Naive thymus-derived CD4-positive, alpha-beta T cell (primary cell): ENCODE results near the gene CNR2. TPM values are rescaled to one million over a fixed set of nuclear protein-coding genes. Genes with fewer than 3 reads are reported as not detected.
"Not testable (repeated sequence)": the region's sequence is repeated elsewhere in the genome, so short reads cannot be mapped to it uniquely, and the experiment has no call there.

ENCODE experiments used
- ATAC-seq: fragments of 150-1000 bp; cut with Tn5 transposase; 2 replicates; pipeline ENCODE4 v1.10.0; 2021; ENCODE audit warnings: mild to moderate bottlenecking, moderate library complexity
- CTCF ChIA-PET: fragments of 350-600 bp; sonication (Branson Sonifier 250); formaldehyde crosslinking; loops from one replicate; lab custom pipeline; 2021; ENCODE audit warnings: antibody characterized with exemption; lab: Charles Lee
- POLR2A ChIA-PET: fragments of 350-600 bp; sonication (Branson Sonifier 250); formaldehyde crosslinking; loops from one replicate; lab custom pipeline; 2021; ENCODE audit warnings: antibody characterized with exemption, inconsistent platforms; lab: Charles Lee
- DNase-seq, 9 donors: peaks; one replicate each; pipeline versions ENCODE4 v3.0.0 to v3.0.0-alpha.2; 2020 to 2022; ENCODE audit warnings: mixed read lengths in 1 of 9
- H3K27ac ChIP-seq: one replicate; pipeline ENCODE4 v1.7.0; 2013; ENCODE audit warnings: mild to moderate bottlenecking, low read depth, low read length, moderate library complexity
- H3K27me3 ChIP-seq, 2 donors: one replicate each; pipeline ENCODE4 v1.7.0; 2013; ENCODE audit warnings: low read length in 2 of 2, mild to moderate bottlenecking in 2 of 2, moderate library complexity in 2 of 2; ENCODE audit not compliant: control insufficient read depth in 2 of 2, insufficient read depth in 2 of 2
- H3K36me3 ChIP-seq, 3 experiments: 1 replicate in 2 of 3; 2 replicates in 1 of 3; pipeline ENCODE4 v1.7.0; 2013; ENCODE audit warnings: low read length in 3 of 3, mild to moderate bottlenecking in 3 of 3, moderate library complexity in 1 of 3; ENCODE audit not compliant: insufficient read depth in 3 of 3, control insufficient read depth in 2 of 3
- H3K4me1 ChIP-seq, 2 donors: one replicate each; pipeline ENCODE4 v1.7.0; 2013; ENCODE audit warnings: low read length in 2 of 2, mild to moderate bottlenecking in 2 of 2, moderate library complexity in 1 of 2; ENCODE audit not compliant: control insufficient read depth in 2 of 2, insufficient read depth in 2 of 2
- H3K4me3 ChIP-seq: 2 replicates; pipeline ENCODE4 v1.7.0; 2013; ENCODE audit warnings: mild to moderate bottlenecking, low read length
- H3K9me3 ChIP-seq, 3 experiments: 1 replicate in 2 of 3; 2 replicates in 1 of 3; pipeline ENCODE4 v1.7.0; 2013; ENCODE audit warnings: low read length in 3 of 3; ENCODE audit not compliant: control insufficient read depth in 2 of 3
- H3K27ac Mint-ChIP-seq, 9 donors: one replicate each; pipeline ENCODE4 v1.8.0; 2020 to 2022; ENCODE audit warnings: mixed read lengths in 9 of 9, mild to moderate bottlenecking in 8 of 9, moderate library complexity in 5 of 9, inconsistent platforms in 2 of 9
- H3K27me3 Mint-ChIP-seq, 5 donors: one replicate each; pipeline ENCODE4 v1.8.0; 2021 to 2022; ENCODE audit warnings: mixed read lengths in 5 of 5, mild to moderate bottlenecking in 1 of 5
- H3K36me3 Mint-ChIP-seq, 5 donors: one replicate each; pipeline ENCODE4 v1.8.0; 2020 to 2022; ENCODE audit warnings: mixed read lengths in 5 of 5, mild to moderate bottlenecking in 3 of 5, inconsistent platforms in 1 of 5
- H3K4me1 Mint-ChIP-seq, 7 donors: one replicate each; pipeline ENCODE4 v1.8.0; 2020 to 2022; ENCODE audit warnings: mixed read lengths in 7 of 7, mild to moderate bottlenecking in 3 of 7, inconsistent platforms in 1 of 7
- H3K4me3 Mint-ChIP-seq, 10 donors: one replicate each; pipeline ENCODE4 v1.8.0; 2020 to 2022; ENCODE audit warnings: mild to moderate bottlenecking in 10 of 10, mixed read lengths in 10 of 10, moderate library complexity in 6 of 10, inconsistent platforms in 2 of 10
- H3K9me3 Mint-ChIP-seq, 11 donors: one replicate each; pipeline ENCODE4 v1.8.0; 2020 to 2022; ENCODE audit warnings: mixed read lengths in 11 of 11, mild to moderate bottlenecking in 4 of 11, inconsistent platforms in 1 of 11, moderate library complexity in 1 of 11
- intact Hi-C, 2 donors: fragments of 100-400 bp; cut with micrococcal nuclease; formaldehyde crosslinking; loops; one replicate each; pipeline ENCODE4 v1.15.1; 2023
- polyA plus RNA-seq, 2 donors: library from polyadenylated mRNA; unstranded; fragments of 300-500 nt; fragmentation: Illumina TruSeq; gene quantifications; one replicate each; pipeline ENCODE4 v1.2.3, GENCODE V29; 2021
- total RNA-seq, 6 experiments: library from RNA in 5 of 6; stranded (reverse) in 5 of 6; gene quantifications; 1 replicate in 5 of 6; 2 replicates in 1 of 6; pipeline ENCODE4 v1.2.3 and lab custom pipeline; 2021 to 2026

CNR2 gene
- total and polyA plus RNA-seq, 7 experiments from 2014 or later: 0.05 to 2.8 (median 0.22) TPM; not detected in 1

GRCh38 chr1:23905461-23906025 is 7.6 kb downstream of the CNR2 start:
- H3K4me1 Mint-ChIP-seq: peaks cover 14 to 32% (median 21%) of the 10 kb centered on the region in 7 donors
- peaks cover 10 to 14% of the 10 kb centered on the region in 2 donors for H3K4me1 ChIP-seq
- intact Hi-C loops: no loop called here
- ChIA-PET CTCF (no interaction called here), POLR2A (no interaction called here)
- no peak for DNase-seq
- no peaks in the 10 kb centered on the region for H3K36me3 ChIP-seq
- no peak overlapping the region for H3K4me3 Mint-ChIP-seq
- H3K9me3 ChIP-seq: no peaks in the 10 kb centered on the region
- H3K4me3 ChIP-seq: no peak overlapping the region
- H3K27ac ChIP-seq: no peak overlapping the region
- H3K27ac Mint-ChIP-seq: peak overlapping the region in 2 of 9 donors; percentile 12 to 23
- H3K9me3 Mint-ChIP-seq: no peaks in the 10 kb centered on the region
- peaks cover 0 to 4% (median 0%) of the 10 kb centered on the region in 5 donors for H3K36me3 Mint-ChIP-seq
- H3K27me3 ChIP-seq: peaks cover 0 to 3% of the 10 kb centered on the region in 2 donors
- peaks cover 0 to 36% (median 24%) of the 10 kb centered on the region in 5 donors for H3K27me3 Mint-ChIP-seq
- no peak for ATAC-seq

- Histone ChIP-seq H3K36me3 (no peaks in the 10 kb centered on the region), H3K27ac (no peak overlapping the region), H3K9me3 (no peaks in the 10 kb centered on the region), H3K4me1 (peaks cover 10 to 14% of the 10 kb centered on the region in 2 donors), H3K27me3 (peaks cover 0 to 3% of the 10 kb centered on the region in 2 donors), H3K4me3 (no peak overlapping the region)
- Mint-ChIP-seq H3K27ac (peak overlapping the region in 1 of 9 donors; percentile 39), H3K4me1 (peaks cover 10 to 27% (median 15%) of the 10 kb centered on the region in 7 donors), H3K4me3 (no peak overlapping the region), H3K36me3 (peaks cover 0 to 4% (median 0%) of the 10 kb centered on the region in 5 donors), H3K9me3 (no peaks in the 10 kb centered on the region), H3K27me3 (peaks cover 0 to 38% (median 28%) of the 10 kb centered on the region in 5 donors)
- DNase-seq (peak in 1 of 9 donors; percentile 32), ATAC-seq (no peak)
- ChIA-PET CTCF (no interaction called here), POLR2A (no interaction called here)
- intact Hi-C loops: no loop called here
These were observed 8.3 kb downstream of the CNR2 start for GRCh38 chr1:23904748-23905357.

DNA sequence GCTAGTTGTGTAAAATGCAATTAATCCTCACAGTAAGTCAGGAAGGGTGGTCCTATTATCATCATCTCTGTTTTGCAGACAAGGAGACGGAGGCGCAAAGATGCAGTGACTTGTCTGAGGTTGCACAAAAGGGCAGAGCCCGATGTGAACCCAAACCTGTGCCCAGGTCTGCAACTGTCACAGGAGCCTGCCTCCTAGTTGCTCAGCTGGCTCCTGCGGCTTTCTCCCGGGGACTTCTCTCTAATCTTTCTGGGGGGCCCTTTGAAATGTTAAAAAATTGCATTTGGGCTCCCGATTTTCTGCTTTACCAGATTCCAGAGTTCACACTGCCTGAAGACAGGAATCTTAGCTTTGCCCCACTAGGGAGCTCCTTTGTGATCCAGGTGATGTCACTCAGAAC is 9.4 kb downstream of the CNR2 start:
- CTCF ChIA-PET: interaction anchor here (0.8 kb wide), 1 partner anchor 13 kb away, joined by 3 read pairs; no protein-coding TSS in a partner anchor
- peak overlapping the region in 1 of 9 donors; percentile 41 for H3K27ac Mint-ChIP-seq
- H3K27me3 ChIP-seq: peaks cover 0 to 3% of the 10 kb centered on the region in 2 donors

GRCh38 chr1:23902321-23903278 is 10.6 kb downstream of the CNR2 start:
- peaks cover 0 to 47% (median 28%) of the 10 kb centered on the region in 5 donors for H3K27me3 Mint-ChIP-seq
- H3K27ac Mint-ChIP-seq: no peak overlapping the region
- Histone ChIP-seq H3K27ac (no peak overlapping the region), H3K27me3 (peaks cover 0 to 3% of the 10 kb centered on the region in 2 donors), H3K36me3 (no peaks in the 10 kb centered on the region), H3K9me3 (no peaks in the 10 kb centered on the region), H3K4me1 (no peaks in the 10 kb centered on the region), H3K4me3 (no peak overlapping the region)
- DNase-seq: no peak
- POLR2A ChIA-PET: interaction anchor here (0.5 kb wide), 1 partner anchor 1538 kb away, joined by 3 read pairs; no protein-coding TSS in a partner anchor
- peaks cover 0 to 2% (median 0%) of the 10 kb centered on the region in 5 donors for H3K36me3 Mint-ChIP-seq
- H3K4me3 Mint-ChIP-seq: peak overlapping the region in 1 of 10 donors; percentile 23
- H3K4me1 Mint-ChIP-seq: peaks cover 0 to 12% (median 3%) of the 10 kb centered on the region in 7 donors
- CTCF ChIA-PET: no interaction called here
- intact Hi-C loops: no loop called here
- H3K9me3 Mint-ChIP-seq: no peaks in the 10 kb centered on the region
- peak; percentile 48 for ATAC-seq

More for the DNA sequence above, 9.4 kb downstream of the CNR2 start:
- no peak overlapping the region for H3K4me3 Mint-ChIP-seq
- ATAC-seq (no peak), DNase-seq (no peak)
- H3K4me1 ChIP-seq: peaks cover 3 to 4% of the 10 kb centered on the region in 2 donors
- H3K9me3 Mint-ChIP-seq: no peaks in the 10 kb centered on the region
- peaks cover 0 to 16% (median 6%) of the 10 kb centered on the region in 7 donors for H3K4me1 Mint-ChIP-seq
- H3K36me3 ChIP-seq: no peaks in the 10 kb centered on the region
- H3K4me3 ChIP-seq: no peak overlapping the region
- H3K36me3 Mint-ChIP-seq: peaks cover 0 to 4% (median 0%) of the 10 kb centered on the region in 5 donors
- H3K9me3 ChIP-seq: no peaks in the 10 kb centered on the region
- H3K27me3 Mint-ChIP-seq: peaks cover 0 to 47% (median 28%) of the 10 kb centered on the region in 5 donors
- H3K27ac ChIP-seq: no peak overlapping the region
- intact Hi-C loops: no loop called here
- POLR2A ChIA-PET: interaction anchor here (0.5 kb wide), 1 partner anchor 1537 kb away, joined by 3 read pairs; no protein-coding TSS in a partner anchor

GRCh38 chr1:23900017-23900416 is 13.1 kb downstream of the CNR2 start:
- H3K4me3 ChIP-seq, H3K36me3 Mint-ChIP-seq, H3K9me3 ChIP-seq, H3K9me3 Mint-ChIP-seq, ATAC-seq, H3K4me3 Mint-ChIP-seq, H3K36me3 ChIP-seq, intact Hi-C loops, POLR2A ChIA-PET, H3K27me3 ChIP-seq, DNase-seq, H3K27ac ChIP-seq: not testable (repeated sequence)
- Mint-ChIP-seq H3K27ac (peak overlapping the region in 2 of 9 donors; percentile 70), H3K4me1 (peaks cover 10 to 28% (median 22%) of the 10 kb centered on the region in 7 donors), H3K27me3 (peaks cover 0 to 49% (median 16%) of the 10 kb centered on the region in 5 donors)
- H3K4me1 ChIP-seq: peaks cover 3 to 13% of the 10 kb centered on the region in 2 donors
- CTCF ChIA-PET: interaction anchor here (0.7 kb wide), 1 partner anchor 116 kb away, joined by 3 read pairs; no protein-coding TSS in a partner anchor

DNA sequence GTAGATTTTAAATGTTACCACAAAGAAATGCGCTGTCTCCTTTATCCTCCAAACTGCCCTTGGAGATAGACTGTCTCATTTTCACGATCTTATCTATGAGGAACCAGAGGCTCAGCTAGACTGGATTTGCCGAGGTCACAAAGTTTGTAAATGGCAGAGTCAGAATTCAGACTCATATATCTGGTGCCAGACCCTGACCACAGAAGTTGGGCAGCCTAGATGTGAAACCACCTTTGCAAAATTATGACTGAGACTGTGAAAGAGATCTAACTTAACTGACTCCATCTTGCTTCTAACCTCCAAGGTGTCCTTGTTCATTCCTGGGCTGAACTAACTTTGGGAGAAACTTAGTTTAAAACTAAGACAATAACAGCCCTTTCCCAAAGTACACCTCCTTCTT is 14.1 kb downstream of the CNR2 start:
- Mint-ChIP-seq H3K27ac (no peak overlapping the region), H3K9me3 (no peaks in the 10 kb centered on the region), H3K27me3 (peaks cover 0 to 43% (median 9%) of the 10 kb centered on the region in 5 donors), H3K36me3 (no peaks in the 10 kb centered on the region), H3K4me3 (no peak overlapping the region), H3K4me1 (peaks cover 7 to 28% (median 22%) of the 10 kb centered on the region in 7 donors)
- ATAC-seq (peak; percentile 36), DNase-seq (no peak)
- Histone ChIP-seq H3K27ac (no peak overlapping the region), H3K36me3 (no peaks in the 10 kb centered on the region), H3K9me3 (no peaks in the 10 kb centered on the region), H3K4me3 (no peak overlapping the region), H3K4me1 (peaks cover 3 to 13% of the 10 kb centered on the region in 2 donors), H3K27me3 (no peaks in the 10 kb centered on the region)
- POLR2A ChIA-PET: no interaction called here
- intact Hi-C loops: no loop called here
- CTCF ChIA-PET: no interaction called here
